SH-SY5Y (cell line): ENCODE results near the gene IVD.

Experiments
- GATA2 ChIP-seq: IDR thresholded peaks from 2 replicates; pipeline ENCODE4 v1.6.1; 2011; ENCODE audit warnings: mild to moderate bottlenecking, low read depth, low read length
- GATA3 ChIP-seq: IDR thresholded peaks from 2 replicates; pipeline ENCODE4 v1.6.1; 2011; ENCODE audit warnings: low read depth, mild to moderate bottlenecking, low read length, moderate library complexity

The IVD gene

GRCh38 chr15:40461958-40462357 is 56.4 kb downstream of the IVD start:
- TF ChIP-seq GATA3 (no peak), GATA2 (no peak)

GRCh38 chr15:40463279-40463678 is 57.7 kb downstream of the IVD start:
- TF ChIP-seq GATA3, result no peak
- no peak for TF ChIP-seq GATA2

GRCh38 chr15:40463886-40464545 is 58.4 kb downstream of the IVD start:
- TF ChIP-seq GATA2 (no peak), GATA3 (no peak)

GRCh38 chr15:40464595-40465185 is 59.1 kb downstream of the IVD start:
- no peak for TF ChIP-seq GATA3
- no peak for TF ChIP-seq GATA2

GRCh38 chr15:40465939-40466338 is 60.3 kb downstream of the IVD start:
- TF ChIP-seq GATA3 (no peak), GATA2 (no peak)

GRCh38 chr15:40466426-40467260 is 61.0 kb downstream of the IVD start:
- TF ChIP-seq GATA3 (no peak), GATA2 (no peak)

- TF ChIP-seq GATA2, result no peak
- no peak for TF ChIP-seq GATA3
These were observed 61.6 kb downstream of the IVD start for GRCh38 chr15:40467261-40467615.

GRCh38 chr15:40468898-40469331 is 63.3 kb downstream of the IVD start:
- TF ChIP-seq GATA2 (no peak), GATA3 (no peak)

GRCh38 chr15:40469776-40470390 is 64.3 kb downstream of the IVD start:
- TF ChIP-seq GATA2, result no peak
- no peak for TF ChIP-seq GATA3

GRCh38 chr15:40470423-40471104 is 65.0 kb downstream of the IVD start, which contains the start of gene CHST14:
Gene CHST14 (plus strand): TSS chr15:40470984. CDS start chr15:40471214, 230 bp downstream.
- TF ChIP-seq GATA2, result no peak
- TF ChIP-seq GATA3, result no peak
